ENCODE results near the gene PIK3AP1.
"Not testable (repeated sequence)": the region's sequence is repeated elsewhere in the genome, so short reads cannot be mapped to it uniquely, and the experiment has no call there.

The PIK3AP1 gene

GRCh38 chr10:96570983-96571964, 149.0 kb downstream of the PIK3AP1 start:
- no peak for DNase-seq

DNA sequence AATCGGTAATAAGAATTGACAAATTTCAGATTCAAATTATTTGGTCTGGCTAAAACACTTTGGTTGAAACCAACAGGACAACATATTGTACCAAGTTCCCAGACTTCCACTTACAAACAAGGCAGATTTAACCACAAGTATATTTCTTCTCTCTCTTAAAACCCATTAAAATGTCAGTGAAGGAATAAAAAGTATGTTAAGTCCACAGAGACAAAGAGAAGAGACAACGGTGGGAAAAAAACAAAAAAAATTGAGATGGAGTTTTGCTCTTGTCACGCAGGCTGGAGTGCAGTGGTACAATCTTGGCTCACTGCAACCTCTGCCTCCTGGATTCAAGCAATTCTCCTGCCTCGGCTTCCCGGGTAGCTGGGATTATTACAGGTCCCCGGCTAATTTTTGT, 149.8 kb downstream of the PIK3AP1 start:
- DNase-seq, result no peak

GRCh38 chr10:96568402-96568801, 151.9 kb downstream of the PIK3AP1 start:
- DNase-seq, result no peak

DNA sequence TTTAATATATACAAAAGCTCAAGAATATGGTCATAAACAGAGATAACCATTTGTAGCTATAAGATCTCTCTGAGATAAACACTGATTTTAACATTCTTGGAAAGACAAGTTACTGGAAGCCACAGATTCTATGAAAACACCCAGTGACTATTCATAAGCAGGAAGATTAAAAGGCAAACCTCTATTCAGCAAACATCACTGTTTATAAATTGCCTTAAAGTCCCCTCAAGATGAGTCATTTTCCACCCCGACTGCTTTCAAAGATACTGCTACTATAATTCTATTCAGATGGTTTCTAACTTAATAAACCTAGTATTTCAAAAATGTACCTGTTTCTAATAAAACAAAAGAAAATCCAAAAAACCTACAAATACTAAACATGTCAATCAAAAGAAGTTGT, 154.5 kb downstream of the PIK3AP1 start:
- DNase-seq, result no peak

- DNase-seq, result no peak
Measured at GRCh38 chr10:96560966-96561887, 159.1 kb downstream of the PIK3AP1 start.

DNA sequence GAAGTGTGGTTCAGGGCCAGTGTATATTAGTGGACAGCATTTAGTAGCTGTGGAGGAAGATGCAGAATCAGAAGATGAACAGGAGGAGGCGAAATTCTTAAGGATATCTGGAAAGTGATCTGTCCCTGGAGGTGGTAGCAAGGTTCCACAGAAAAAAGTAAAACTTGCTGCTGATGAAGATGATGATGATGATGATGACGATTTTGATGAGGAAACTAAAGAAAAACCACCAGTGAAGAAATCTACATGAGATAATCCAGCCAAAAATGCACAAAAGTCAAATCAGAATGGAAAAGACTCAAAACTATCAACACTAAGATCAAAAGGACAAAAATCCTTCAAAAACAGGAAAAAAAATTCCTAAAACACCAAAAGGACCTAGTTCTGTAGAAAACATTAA, 159.8 kb downstream of the PIK3AP1 start:
- DNase-seq, result no peak

- DNase-seq, result no peak
Measured at GRCh38 chr10:96556003-96556402, 164.3 kb downstream of the PIK3AP1 start.

GRCh38 chr10:96555330-96555729, 165.0 kb downstream of the PIK3AP1 start:
- DNase-seq, result no peak

DNA sequence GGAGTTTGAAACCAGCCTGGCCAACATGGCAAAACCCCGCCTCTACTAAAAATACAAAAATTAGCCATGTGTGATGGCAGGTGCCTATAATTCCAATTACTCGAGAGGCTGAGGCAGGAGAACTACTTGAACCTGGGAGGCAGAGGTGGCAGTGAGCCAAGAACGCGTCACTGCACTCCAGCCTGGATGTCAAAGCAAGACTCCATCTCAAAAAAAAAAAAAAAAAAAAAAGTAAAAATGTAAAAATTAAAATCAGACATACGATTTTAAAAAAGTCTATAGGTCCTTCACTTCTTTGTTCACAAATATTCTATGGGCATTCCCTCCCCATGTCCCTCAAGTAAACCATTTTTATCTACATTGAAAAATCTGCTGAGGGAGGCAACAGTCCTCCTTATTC, 171.7 kb downstream of the PIK3AP1 start:
- DNase-seq, result no peak

DNA sequence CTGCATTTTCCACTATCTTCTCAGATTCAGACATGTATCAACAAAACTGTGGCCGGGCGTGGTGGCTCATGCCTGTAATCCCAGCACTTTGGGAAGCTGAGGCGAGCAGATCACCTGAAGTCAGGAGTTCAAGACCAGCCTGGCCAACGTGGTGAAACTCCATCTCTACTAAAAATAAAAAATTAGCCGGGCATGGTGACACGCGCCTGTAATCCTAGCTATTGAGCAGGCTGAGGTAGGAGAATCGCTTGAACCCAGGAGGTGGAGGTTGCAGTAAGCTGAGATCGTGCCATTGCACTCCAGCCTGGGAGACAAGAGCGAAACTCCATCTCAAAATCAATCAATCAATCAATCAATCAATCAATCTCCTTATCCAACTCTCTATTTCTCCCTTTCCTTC, 174.8 kb downstream of the PIK3AP1 start:
- not testable (repeated sequence) for DNase-seq
